Caco-2 (cell line): ENCODE data around the gene ARHGEF16. TPM values are rescaled to one million over a fixed set of nuclear protein-coding genes. Genes with fewer than 3 reads are reported as not detected.

ENCODE experiments used
- BruUV-seq: library from RNA; stranded (reverse); fragments of 400-500 nt; replicated peaks from 2 replicates; lab custom pipeline; 2021; lab: Mats Ljungman, UMichigan
- CTCF ChIA-PET: fragments of 300-600 bp; sonication (Branson Sonifier 250); formaldehyde crosslinking; loops from one replicate; lab custom pipeline; 2022; ENCODE audit warnings: antibody characterized with exemption; lab: Charles Lee
- POLR2A ChIA-PET: fragments of 300-600 bp; sonication (Branson Sonifier 250); formaldehyde crosslinking; loops from one replicate; lab custom pipeline; 2022; ENCODE audit warnings: antibody characterized with exemption; lab: Charles Lee
- DNase-seq, 2 experiments: peaks; one replicate each; pipeline versions ENCODE4 v3.0.0 to v3.0.0-alpha.2; 2020 to 2022
- H3K27me3 ChIP-seq: replicated peaks from 2 replicates; pipeline ENCODE4 v1.6.0; 2011; ENCODE audit warnings: low read length; ENCODE audit not compliant: control insufficient read depth, insufficient read depth
- H3K36me3 ChIP-seq: 2 replicates; pipeline ENCODE4 v1.5.1; 2011; ENCODE audit warnings: low read length; ENCODE audit not compliant: control insufficient read depth, insufficient read depth
- H3K4me1 ChIP-seq: fragments of 250-450 bp; sonication (Bioruptor Pico); 2 replicates; pipeline ENCODE4 v1.5.1; 2020; ENCODE audit warnings: mild to moderate bottlenecking
- H3K4me3 ChIP-seq: 2 replicates; pipeline ENCODE4 v1.5.1; 2011; ENCODE audit warnings: low read depth, mild to moderate bottlenecking, control low read depth, low read length
- H3K9me3 ChIP-seq: fragments of 250-450 bp; sonication (Bioruptor Pico); 2 replicates; pipeline ENCODE4 v1.5.1; 2020; ENCODE audit warnings: mild to moderate bottlenecking, moderate library complexity
- H3K27ac Mint-ChIP-seq: one replicate; pipeline ENCODE4 v1.8.0; 2022; ENCODE audit warnings: mixed read lengths; ENCODE audit not compliant: unreplicated experiment
- H3K27me3 Mint-ChIP-seq: one replicate; pipeline ENCODE4 v1.8.0; 2022; ENCODE audit warnings: mixed read lengths; ENCODE audit not compliant: insufficient read depth, unreplicated experiment
- H3K36me3 Mint-ChIP-seq: one replicate; pipeline ENCODE4 v1.8.0; 2022; ENCODE audit warnings: mild to moderate bottlenecking, mixed read lengths; ENCODE audit not compliant: insufficient read depth, unreplicated experiment
- H3K4me1 Mint-ChIP-seq: one replicate; pipeline ENCODE4 v1.8.0; 2022; ENCODE audit warnings: low read depth, mixed read lengths; ENCODE audit not compliant: unreplicated experiment
- H3K4me3 Mint-ChIP-seq: one replicate; pipeline ENCODE4 v1.8.0; 2022; ENCODE audit warnings: mild to moderate bottlenecking, moderate library complexity, mixed read lengths; ENCODE audit not compliant: unreplicated experiment
- H3K9me3 Mint-ChIP-seq: one replicate; pipeline ENCODE4 v1.8.0; 2022; ENCODE audit warnings: mixed read lengths; ENCODE audit not compliant: unreplicated experiment
- CTCF ChIP-seq, 2 experiments: fragments of 200-600 bp in 1 of 2; IDR thresholded peaks; 1 replicate in 1 of 2; 2 replicates in 1 of 2; pipeline versions ENCODE4 v1.5.1 to v1.8.0; 2011 to 2022; ENCODE audit warnings: antibody characterized with exemption in 1 of 2, control low read depth in 1 of 2, inconsistent platforms in 1 of 2, low read depth in 1 of 2, low read length in 1 of 2, mild to moderate bottlenecking in 1 of 2, moderate library complexity in 1 of 2; ENCODE audit not compliant: insufficient read depth in 1 of 2, severe bottlenecking in 1 of 2, unreplicated experiment in 1 of 2
- intact Hi-C: fragments of 100-400 bp; cut with micrococcal nuclease; formaldehyde crosslinking; loops from one replicate; pipeline ENCODE4 v1.10.0; 2022; ENCODE audit not compliant: unreplicated experiment
- total RNA-seq: library from RNA; stranded (reverse); gene quantifications from 2 replicates; pipeline ENCODE4 v1.2.3, GENCODE V29; 2022

ARHGEF16 gene
- total RNA-seq, 1 experiment from 2014 or later, result 40.6 TPM

- ChIA-PET POLR2A (no interaction called here), CTCF (no interaction called here)
- Mint-ChIP-seq H3K4me1 (no peaks in the 10 kb centered on the region), H3K27me3 (peaks cover 3% of the 10 kb centered on the region), H3K36me3 (no peaks in the 10 kb centered on the region), H3K27ac (no peak overlapping the region), H3K9me3 (no peaks in the 10 kb centered on the region), H3K4me3 (no peak overlapping the region)
- H3K9me3 ChIP-seq, result no peaks in the 10 kb centered on the region
- H3K27me3 ChIP-seq, result no peaks in the 10 kb centered on the region
- no peaks in the 10 kb centered on the region for H3K4me1 ChIP-seq
- no peak overlapping the region for H3K4me3 ChIP-seq
- no peak for TF ChIP-seq CTCF (IDR thresholded peaks at IDR 0.05; ENCODE audit: insufficient read depth in 1 of 2, low read depth in 1 of 2, low read length in 1 of 2, severe bottlenecking in 1 of 2, unreplicated experiment in 1 of 2)
- no TSS peak for BruUV-seq
- H3K36me3 ChIP-seq, result no peaks in the 10 kb centered on the region
- no peak for DNase-seq
- intact Hi-C loops, result no loop called here
These were observed 14.8 kb upstream of the ARHGEF16 start for GRCh38 chr1:3439346-3440299.

GRCh38 chr1:3440300-3440681, 14.2 kb upstream of the ARHGEF16 start:
- no peaks in the 10 kb centered on the region for H3K4me1 Mint-ChIP-seq
- no peaks in the 10 kb centered on the region for H3K36me3 Mint-ChIP-seq
- TF ChIP-seq CTCF (IDR thresholded peaks at IDR 0.05; ENCODE audit: insufficient read depth in 1 of 2, low read depth in 1 of 2, low read length in 1 of 2, severe bottlenecking in 1 of 2, unreplicated experiment in 1 of 2), result no peak
- Histone ChIP-seq H3K27me3 (no peaks in the 10 kb centered on the region), H3K36me3 (no peaks in the 10 kb centered on the region), H3K9me3 (no peaks in the 10 kb centered on the region), H3K4me1 (no peaks in the 10 kb centered on the region), H3K4me3 (no peak overlapping the region)
- H3K9me3 Mint-ChIP-seq, result no peaks in the 10 kb centered on the region
- no peak for DNase-seq
- no peak overlapping the region for H3K27ac Mint-ChIP-seq
- ChIA-PET POLR2A (no interaction called here), CTCF (no interaction called here)
- intact Hi-C loops, result no loop called here
- H3K4me3 Mint-ChIP-seq, result no peak overlapping the region
- BruUV-seq, result no TSS peak
- peaks cover 3% of the 10 kb centered on the region for H3K27me3 Mint-ChIP-seq

- no peak overlapping the region for H3K4me3 Mint-ChIP-seq
- H3K4me1 Mint-ChIP-seq, result no peaks in the 10 kb centered on the region
- no peaks in the 10 kb centered on the region for H3K36me3 Mint-ChIP-seq
- intact Hi-C loops, result no loop called here
- ChIA-PET CTCF (no interaction called here), POLR2A (no interaction called here)
- Histone ChIP-seq H3K4me3 (no peak overlapping the region), H3K9me3 (no peaks in the 10 kb centered on the region), H3K36me3 (no peaks in the 10 kb centered on the region), H3K27me3 (no peaks in the 10 kb centered on the region), H3K4me1 (no peaks in the 10 kb centered on the region)
- DNase-seq, result no peak
- H3K27ac Mint-ChIP-seq, result no peak overlapping the region
- no peak for TF ChIP-seq CTCF (IDR thresholded peaks at IDR 0.05; ENCODE audit: insufficient read depth in 1 of 2, low read depth in 1 of 2, low read length in 1 of 2, severe bottlenecking in 1 of 2, unreplicated experiment in 1 of 2)
- no TSS peak for BruUV-seq
- peaks cover 3% of the 10 kb centered on the region for H3K27me3 Mint-ChIP-seq
- no peaks in the 10 kb centered on the region for H3K9me3 Mint-ChIP-seq
These were observed 13.6 kb upstream of the ARHGEF16 start for GRCh38 chr1:3440711-3441409.
